ENCODE measurements around the gene TMEM176B. TPM values are rescaled to one million over a fixed set of nuclear protein-coding genes. Genes with fewer than 3 reads are reported as not detected.
A peak's percentile ranks its signal among the peaks of the same experiment; 100 is the strongest.

The TMEM176B gene
- total and polyA plus RNA-seq, 12 donors = 15.9 to 149 (median 35.6) TPM

DNA sequence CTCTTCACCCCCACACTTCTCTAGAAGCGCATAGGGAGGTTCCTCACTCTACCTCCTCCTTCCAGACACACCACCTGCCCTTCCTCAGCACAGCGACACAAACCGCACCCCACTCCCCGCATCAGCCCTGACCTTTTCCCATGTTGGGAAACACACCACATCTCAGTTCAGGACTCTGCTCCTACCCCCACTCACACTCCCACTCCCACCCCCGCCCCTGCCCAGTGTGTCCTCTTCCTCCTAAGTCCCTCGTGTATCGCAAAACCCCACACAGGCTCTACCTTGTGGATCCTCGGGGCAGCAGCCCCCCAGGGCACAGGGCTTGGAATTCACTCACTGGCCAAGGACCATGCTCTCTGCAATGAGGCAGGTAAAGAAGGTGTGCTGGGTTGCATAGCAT is 47.9 kb upstream of the TMEM176B start:
- ATAC-seq = no peak
- intact Hi-C loops (cut with DNase I) = loop anchor here in 1 of 10 donors (5.0 kb wide), 1 partner anchor 51 kb away; no protein-coding TSS in a partner anchor
- no peak overlapping the region for H3K4me3 ChIP-seq
- H3K27ac ChIP-seq = no peak overlapping the region
- peaks cover 0 to 17% (median 0%) of the 10 kb centered on the region in 7 donors for H3K27me3 ChIP-seq
- H3K9me3 ChIP-seq = no peaks in the 10 kb centered on the region
- 86 to 95% methylated on average over 8 of the region's 8 CpGs for WGBS, 2 donors
- peaks cover 0 to 18% (median 6%) of the 10 kb centered on the region in 9 donors for H3K4me1 ChIP-seq
- TF ChIP-seq, protein P1, sequence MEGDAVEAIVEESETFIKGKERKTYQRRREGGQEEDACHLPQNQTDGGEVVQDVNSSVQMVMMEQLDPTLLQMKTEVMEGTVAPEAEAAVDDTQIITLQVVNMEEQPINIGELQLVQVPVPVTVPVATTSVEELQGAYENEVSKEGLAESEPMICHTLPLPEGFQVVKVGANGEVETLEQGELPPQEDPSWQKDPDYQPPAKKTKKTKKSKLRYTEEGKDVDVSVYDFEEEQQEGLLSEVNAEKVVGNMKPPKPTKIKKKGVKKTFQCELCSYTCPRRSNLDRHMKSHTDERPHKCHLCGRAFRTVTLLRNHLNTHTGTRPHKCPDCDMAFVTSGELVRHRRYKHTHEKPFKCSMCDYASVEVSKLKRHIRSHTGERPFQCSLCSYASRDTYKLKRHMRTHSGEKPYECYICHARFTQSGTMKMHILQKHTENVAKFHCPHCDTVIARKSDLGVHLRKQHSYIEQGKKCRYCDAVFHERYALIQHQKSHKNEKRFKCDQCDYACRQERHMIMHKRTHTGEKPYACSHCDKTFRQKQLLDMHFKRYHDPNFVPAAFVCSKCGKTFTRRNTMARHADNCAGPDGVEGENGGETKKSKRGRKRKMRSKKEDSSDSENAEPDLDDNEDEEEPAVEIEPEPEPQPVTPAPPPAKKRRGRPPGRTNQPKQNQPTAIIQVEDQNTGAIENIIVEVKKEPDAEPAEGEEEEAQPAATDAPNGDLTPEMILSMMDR (IDR thresholded peaks at IDR 0.05) = no peak
- H3K36me3 ChIP-seq = no peaks in the 10 kb centered on the region
- DNase-seq = no peak

DNA sequence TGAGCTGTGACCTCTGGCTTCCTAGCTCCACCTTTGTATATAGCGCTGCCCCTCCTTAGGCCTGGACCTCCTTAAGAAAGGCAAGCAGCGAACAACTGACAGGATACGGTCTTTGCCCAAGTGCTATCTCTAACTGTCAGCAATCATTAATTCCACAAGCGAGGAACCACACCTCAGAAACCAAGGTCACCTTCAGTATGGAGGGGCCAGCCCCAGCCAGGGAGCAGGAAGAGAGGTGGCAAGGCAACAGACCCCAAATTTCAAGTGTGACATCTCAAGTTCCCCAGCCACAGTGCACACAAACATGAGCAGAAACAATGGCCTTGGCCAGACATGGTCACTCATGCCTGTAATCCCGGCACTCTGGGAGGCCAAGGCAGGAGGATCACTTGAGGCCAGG is 47.4 kb upstream of the TMEM176B start:
- DNase-seq (no peak), ATAC-seq (no peak)
- peaks cover 0 to 18% (median 6%) of the 10 kb centered on the region in 9 donors for H3K4me1 ChIP-seq
- H3K36me3 ChIP-seq = no peaks in the 10 kb centered on the region
- H3K9me3 ChIP-seq = no peaks in the 10 kb centered on the region
- 88 to 89% methylated on average over 5 of the region's 5 CpGs for WGBS, 2 donors
- no peak overlapping the region for H3K4me3 ChIP-seq
- TF ChIP-seq, protein P1 (IDR thresholded peaks at IDR 0.05) = no peak
- intact Hi-C loops (cut with DNase I) = loop anchor here in 1 of 10 donors (5.0 kb wide), 1 partner anchor 50 kb away; no protein-coding TSS in a partner anchor
- peaks cover 0 to 15% (median 0%) of the 10 kb centered on the region in 7 donors for H3K27me3 ChIP-seq
- H3K27ac ChIP-seq = no peak overlapping the region

DNA sequence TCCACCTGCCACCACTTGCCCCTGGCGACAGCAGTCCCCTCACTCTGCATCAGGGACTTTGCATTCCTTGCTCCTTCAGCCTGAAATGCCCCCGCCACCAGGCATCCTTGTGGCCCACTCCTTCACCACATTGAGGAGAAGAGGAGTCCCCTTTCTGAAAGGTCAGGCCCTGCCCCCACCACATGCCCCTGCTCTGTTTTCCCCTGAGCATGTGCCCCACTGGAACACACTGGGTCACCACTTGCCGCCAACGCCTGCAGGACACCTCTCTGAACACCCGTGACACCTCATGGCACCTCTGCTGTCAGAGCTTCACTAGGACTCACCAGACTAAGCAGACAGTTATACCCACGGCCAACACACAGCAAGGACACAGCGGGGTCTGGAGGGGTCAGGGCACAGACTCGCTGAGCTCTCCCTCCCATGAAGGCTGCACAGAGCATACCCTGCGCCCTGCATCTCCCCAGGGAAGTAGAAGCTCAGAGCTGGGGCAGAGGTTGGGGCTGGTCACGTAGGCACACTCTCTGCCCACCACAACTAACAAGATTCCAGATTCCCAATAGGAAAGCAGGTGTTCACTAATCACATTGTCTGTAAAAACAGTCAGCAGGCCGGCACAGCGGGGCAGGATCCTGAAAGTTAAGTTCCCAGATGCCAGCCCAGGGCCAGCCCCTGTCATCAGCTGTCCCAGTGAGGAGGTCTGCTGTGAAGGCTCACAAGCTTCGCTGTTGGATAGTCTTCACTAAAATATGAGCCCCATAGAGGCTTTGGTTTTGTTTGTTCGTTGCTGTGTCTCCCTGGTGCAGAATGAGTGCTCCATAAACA is 46.3 kb upstream of the TMEM176B start:
- intact Hi-C loops (cut with DNase I) = loop anchor here in 1 of 10 donors (5.0 kb wide), 1 partner anchor 49 kb away; no protein-coding TSS in a partner anchor
- Histone ChIP-seq H3K9me3 (no peaks in the 10 kb centered on the region), H3K27ac (no peak overlapping the region), H3K36me3 (no peaks in the 10 kb centered on the region), H3K27me3 (peaks cover 0 to 5% (median 0%) of the 10 kb centered on the region in 7 donors), H3K4me1 (peaks cover 0 to 18% (median 6%) of the 10 kb centered on the region in 9 donors), H3K4me3 (no peak overlapping the region)
- ATAC-seq (peak in 3 of 8 donors; percentile 20 to 58 (median 31)), DNase-seq (no peak)
- 92 to 94% methylated on average over 14 of the region's 14 CpGs for WGBS, 2 donors
- TF ChIP-seq, protein P1 (IDR thresholded peaks at IDR 0.05) = no peak

DNA sequence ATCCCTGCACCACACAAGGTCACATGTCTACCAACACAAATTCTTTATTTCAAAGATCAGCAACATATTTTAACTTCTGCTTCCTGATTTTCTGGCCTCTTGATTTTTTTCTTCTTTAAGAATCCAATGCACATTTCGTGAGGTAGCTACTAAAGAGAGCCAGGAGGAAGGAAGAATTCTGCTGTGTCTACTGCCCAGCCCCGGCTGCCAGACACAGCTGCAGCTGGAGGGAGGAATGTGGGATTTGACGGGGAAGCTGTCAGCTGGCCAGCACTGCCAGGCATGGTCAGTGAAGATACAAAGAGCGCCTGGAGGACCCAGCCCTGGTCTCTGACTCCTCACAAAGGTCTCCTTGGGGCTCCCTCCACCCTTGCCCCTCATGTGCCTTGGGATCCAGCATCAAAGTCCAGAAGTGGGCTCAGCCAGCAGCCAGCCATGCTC is 45.3 kb upstream of the TMEM176B start:
- WGBS, 2 donors = 5 to 9% methylated on average over 4 of the region's 4 CpGs
- no peaks in the 10 kb centered on the region for H3K9me3 ChIP-seq
- H3K27me3 ChIP-seq = no peaks in the 10 kb centered on the region
- TF ChIP-seq, protein P1 (IDR thresholded peaks at IDR 0.05) = no peak
- H3K4me1 ChIP-seq = peaks cover 0 to 18% (median 6%) of the 10 kb centered on the region in 9 donors
- no peak overlapping the region for H3K4me3 ChIP-seq
- H3K27ac ChIP-seq = peak overlapping the region in 3 of 10 donors; percentile 7 to 62 (median 23)
- ATAC-seq (peak; percentile 56 to 91 (median 86)), DNase-seq (peak; percentile 60 to 61)
- no peaks in the 10 kb centered on the region for H3K36me3 ChIP-seq
- intact Hi-C loops (cut with DNase I) = loop anchor here in 1 of 10 donors (5.0 kb wide), 1 partner anchor 48 kb away; no protein-coding TSS in a partner anchor
